ENCODE results near the gene HOXB6. TPM values are rescaled to one million over a fixed set of nuclear protein-coding genes. Genes with fewer than 3 reads are reported as not detected.

The HOXB6 gene
- polyA plus RNA-seq, 1 donor: 1.8 TPM

DNA sequence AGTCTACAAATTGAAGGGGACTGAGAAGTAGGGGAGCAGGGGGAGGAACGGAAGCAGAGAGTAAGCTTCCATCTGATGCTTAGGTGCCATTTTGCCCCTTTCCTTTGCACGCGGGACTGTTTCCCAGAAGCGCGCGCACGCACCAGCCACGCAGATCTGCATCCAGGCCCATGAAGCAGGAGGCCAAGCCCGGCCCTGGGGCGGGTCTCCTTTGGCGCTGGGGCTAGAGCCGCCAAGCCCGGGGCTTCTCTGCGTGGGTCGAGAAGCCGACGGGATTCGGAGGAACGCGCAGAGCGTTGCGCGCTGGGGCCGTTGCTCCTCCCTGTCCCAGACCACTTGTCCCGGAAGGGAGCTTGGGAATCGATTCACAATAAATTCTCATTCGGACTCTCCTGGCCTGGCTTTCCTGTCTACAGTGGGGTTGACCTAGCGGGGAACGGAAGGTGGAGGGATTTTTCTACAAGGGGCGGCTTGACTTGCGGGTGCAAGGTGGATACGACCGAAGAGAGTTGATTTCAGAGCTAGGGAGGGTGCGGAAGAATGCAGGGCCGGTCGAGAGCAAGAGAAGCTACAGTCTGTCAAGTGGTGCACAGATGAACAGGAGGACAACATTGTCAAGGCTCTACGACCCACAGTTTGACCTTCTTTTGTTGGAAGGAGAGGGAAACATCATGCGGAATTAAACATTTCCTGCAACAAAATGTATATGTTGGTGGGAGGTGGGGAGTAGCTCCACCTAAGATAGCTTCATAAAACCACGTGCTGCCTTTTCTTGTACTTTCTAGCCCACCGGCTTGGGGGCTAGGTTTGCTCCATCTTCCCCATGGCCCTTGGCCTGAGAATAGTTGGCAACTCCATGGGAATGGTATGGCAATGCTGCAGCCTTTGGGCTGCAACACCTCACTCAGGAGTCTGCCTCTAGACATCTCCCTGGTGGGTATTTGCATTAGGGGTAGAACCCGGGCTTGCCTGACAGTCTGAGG lies 16.9 kb upstream of the HOXB6 start:
- DNase-seq: no peak

DNA sequence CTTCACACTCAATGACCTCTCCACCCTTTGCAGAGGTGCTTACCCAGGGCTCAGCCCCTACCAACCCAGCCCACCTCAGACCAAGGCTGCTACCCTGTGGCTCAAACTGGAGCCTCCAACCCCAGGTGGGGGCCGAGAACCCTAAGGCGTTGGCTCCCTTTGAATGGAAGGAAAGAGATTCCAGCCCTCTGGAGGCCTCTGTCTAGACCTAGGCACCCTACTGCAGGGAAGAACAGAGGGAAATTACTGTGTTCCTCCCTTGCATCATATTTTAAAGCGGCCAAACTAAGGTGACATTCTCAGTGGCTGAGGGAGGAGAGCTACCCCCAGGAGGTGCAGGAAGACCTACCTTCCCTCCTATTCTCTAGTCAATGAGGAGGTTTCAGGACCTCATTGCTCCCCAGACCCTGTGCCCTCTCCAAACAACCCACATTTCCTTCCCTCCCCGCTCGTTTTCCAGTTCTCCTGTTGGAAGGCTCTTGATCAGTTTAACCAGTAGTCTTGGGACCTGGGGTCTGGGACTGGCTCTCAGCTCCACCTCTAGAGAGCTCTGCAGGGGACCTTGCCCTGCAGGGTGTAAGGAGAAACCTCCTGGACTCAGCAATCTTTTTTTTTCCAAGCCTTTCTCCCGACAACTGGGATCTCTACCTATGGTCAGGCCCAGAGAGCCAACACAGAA lies 15.8 kb upstream of the HOXB6 start:
- DNase-seq: no peak

DNA sequence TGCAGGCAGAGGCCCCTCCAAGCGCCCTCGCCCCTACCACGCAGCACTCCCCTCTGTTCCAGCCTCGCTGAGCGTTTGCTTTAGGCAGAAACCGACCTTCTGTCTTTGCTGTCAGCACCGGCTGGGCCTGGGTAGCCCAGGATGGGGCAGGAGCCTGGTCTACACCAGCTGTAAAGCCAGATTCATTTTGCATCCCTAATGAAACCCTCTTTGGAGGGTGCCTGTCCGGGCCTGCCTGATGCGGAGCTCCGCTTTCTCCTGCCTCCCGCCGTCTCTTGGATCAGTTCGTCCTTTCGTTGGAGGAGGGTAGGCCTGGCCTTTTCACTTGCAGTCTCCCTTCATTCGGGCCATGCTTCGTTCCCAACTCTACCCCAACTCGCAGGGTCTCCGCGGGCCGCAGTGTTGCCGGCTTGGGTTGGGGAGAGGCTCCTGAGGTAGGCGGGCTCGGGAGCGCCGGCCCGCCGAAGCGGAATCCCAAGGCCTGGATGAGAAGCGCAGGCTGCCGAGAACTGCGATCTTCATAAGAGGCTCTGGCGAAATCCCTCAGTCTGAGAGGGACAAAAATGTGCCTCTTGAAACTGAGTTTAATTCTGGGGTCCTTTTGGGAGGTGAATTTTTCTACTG lies 15.2 kb upstream of the HOXB6 start:
- no peak for DNase-seq

GRCh38 chr17:48618256-48618896 lies 13.6 kb upstream of the HOXB6 start:
- peak; percentile 88 for DNase-seq

- DNase-seq: no peak
Measured at GRCh38 chr17:48617471-48618255, 12.9 kb upstream of the HOXB6 start.

- DNase-seq: no peak
Measured at GRCh38 chr17:48616717-48617470, 12.1 kb upstream of the HOXB6 start.

DNA sequence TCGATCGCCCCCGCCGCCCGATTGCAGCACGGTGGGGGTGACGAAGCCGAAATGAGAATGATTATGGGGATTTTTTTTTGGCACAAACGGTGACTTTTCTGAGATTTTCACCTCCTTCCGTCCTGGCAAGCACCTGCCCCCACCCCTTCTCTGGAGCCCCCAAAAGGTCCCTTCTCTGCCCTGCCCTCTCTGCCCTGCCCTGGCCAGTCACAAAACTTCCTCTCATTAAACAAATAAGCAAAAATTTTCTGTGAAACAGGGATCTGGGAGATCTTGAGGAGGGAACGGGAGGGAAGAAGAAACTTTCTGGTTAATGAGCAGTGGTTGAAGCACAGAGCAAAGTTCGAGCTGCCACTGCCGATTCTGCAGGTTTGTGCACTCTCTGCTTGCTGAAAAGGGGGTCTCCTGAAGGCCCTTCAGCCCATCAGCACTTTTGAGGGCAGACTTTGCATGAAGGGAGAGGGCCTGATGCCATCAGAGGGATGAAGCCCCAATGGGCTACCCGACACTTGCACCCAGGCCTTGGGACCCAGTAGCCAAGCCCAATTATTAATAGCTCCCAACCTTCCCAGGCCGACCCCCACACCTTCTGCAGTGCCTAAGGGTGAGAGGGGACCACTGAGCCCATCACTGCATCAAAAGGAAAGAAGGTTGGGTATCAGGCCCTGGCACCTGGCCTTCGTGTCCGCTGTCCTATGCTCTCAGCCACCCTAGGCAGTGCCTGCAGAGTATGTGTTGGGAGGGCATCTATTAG lies 11.4 kb upstream of the HOXB6 start:
- DNase-seq: no peak

DNA sequence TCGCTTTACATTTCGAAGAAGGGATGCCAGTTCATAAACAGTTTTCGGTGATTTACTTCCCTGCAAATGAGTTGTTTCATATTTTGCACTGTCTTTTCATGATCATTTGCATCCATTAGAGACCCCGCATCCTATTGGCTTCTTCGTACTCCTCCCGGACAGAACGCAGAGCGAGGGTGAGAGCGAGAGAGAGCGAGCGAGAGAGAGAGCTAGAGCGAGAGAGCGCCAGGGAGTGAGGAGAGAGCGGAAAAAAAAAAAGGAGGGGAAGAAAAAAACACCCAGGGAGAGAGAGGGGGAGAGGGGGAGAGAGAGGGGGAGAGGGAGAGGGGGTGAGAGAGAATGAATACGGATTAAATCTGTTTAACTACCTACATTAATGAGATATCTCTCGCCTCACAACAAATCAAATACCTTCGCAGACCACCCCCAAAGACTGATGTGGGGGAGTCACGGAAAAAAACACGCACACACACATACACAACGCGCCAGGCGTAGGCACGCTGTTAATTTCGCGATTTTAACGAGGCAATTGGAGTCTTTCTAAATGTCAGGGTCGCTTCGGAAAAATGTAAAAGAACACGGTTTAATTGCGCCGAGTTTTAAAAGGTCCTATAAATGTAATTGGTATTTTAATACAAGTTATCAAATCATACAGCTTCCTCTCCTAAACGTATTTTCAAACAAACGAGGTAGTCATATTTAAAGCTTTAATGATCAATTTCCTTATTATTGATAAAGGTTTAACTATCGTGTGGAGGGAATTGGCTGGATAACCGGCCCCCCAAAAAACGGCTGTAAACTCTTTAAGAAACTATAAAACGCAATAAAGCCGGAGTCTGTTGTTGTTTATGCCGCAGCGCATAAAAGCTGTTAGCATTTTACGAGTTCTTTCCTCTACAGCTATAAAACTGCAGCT lies 10.5 kb upstream of the HOXB6 start, which contains the start of gene HOXB8:
TSS of gene HOXB8 (minus strand) at position 246 of the 916 bp plus-strand sequence. CDS start 588 bp downstream, outside the sequence.
- no peak for DNase-seq

GRCh38 chr17:48613862-48614694 lies 9.3 kb upstream of the HOXB6 start:
- no peak for DNase-seq

DNA sequence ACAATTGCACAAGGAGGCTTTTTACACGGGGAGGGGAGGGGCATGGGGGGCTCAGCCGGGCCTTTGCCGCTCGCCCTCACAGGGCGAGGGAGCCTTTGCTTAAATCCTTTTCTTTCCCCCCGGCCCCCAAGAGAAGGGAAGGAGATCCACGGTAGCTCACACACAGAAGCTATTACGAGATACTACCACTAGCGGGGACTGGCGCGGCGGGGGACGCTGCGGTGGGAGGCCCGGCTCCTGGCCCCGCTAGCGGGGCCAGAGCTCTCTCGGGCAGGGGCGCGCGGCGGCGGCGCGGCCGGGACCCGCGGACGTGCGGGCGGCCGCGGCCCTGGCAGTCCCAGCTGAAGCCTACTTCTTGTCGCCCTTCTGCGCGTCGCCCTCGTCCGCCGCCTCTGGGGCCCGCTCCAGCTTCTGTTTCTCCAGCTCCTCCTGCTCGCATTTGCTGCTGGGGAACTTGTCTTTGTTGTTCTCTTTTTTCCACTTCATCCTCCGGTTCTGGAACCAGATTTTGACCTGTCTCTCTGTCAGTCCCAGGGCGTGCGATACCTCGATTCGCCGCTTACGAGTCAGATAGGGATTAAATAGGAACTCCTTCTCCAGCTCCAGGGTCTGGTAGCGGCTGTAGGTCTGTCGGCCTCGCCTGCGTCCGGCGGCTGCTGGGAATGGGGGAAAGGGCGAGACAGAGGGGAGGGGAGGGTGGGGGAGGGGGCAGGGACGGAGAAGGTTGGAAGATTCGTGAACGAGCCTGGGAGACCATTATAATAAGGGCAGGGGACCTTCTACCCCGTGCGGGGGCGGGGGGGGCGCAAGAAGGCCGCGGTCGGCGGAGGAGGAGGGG lies 8.3 kb upstream of the HOXB6 start:
- DNase-seq: no peak

- no peak for DNase-seq
Measured at GRCh38 chr17:48612456-48612853, 7.7 kb upstream of the HOXB6 start.

DNA sequence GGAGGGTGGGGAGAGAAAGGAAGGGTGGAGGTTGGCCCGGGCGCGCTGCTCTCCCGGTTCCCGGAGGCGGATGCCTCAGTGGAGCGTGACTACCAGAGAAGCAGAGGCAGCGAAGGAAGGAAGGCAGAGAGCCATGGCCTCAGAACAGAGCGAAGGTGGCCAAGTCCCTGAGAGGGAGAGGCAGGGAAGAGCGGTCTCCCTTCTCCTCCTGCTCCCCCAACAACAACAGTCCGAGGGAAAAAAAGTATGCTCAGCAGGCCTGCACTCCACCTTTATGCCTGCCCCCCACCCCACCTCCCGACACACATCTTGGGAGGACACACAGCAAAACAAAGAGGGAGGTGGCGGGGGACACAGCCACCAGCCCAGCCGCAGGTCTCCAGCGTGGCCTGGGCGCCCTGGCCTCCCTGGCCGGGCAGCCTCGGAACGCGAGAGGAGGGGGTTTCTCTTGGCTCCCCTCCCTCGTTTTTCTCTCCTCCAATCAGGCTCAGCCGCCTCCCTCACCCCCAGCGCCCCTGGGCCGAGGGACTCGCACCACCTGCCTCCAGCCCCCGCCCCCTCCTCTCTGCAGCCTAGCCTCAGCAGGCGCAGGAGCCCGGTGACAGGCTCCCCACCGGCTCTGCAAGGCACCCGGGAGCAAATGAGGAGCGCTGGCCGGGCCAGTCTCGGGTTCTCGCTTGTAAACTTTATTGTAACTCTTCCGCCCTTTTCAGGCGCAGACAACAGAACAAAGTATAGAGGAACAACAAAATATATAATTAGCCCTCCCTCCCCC lies 7.1 kb upstream of the HOXB6 start:
- no peak for DNase-seq

DNA sequence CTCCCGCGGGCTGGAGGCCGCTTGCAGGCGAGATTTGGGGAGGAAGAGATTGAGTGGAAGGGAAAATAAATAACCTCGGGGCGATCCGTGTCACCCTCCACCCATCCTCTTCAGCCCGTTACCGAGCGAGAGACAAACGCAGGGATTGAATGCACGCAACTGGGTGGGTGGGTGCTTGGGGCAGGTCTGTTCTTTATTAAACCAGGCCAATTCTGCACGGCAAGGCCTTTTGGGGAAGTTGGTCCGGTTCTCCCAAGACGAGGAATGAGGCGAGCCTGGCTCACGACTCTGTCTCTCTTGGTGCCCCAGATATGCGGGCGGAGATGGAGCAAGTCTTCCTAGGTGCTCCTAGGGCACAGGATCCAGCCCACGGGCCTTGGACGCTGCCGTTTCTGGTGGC lies 6.4 kb upstream of the HOXB6 start:
- no peak for DNase-seq

- no peak for DNase-seq
Measured at GRCh38 chr17:48610282-48611211, 5.8 kb upstream of the HOXB6 start, which contains the start of gene HOXB7. TSS of gene HOXB7 (minus strand) at chr17:48611017. CDS start at chr17:48610918, 99 bp downstream.

- no peak for DNase-seq
Measured at GRCh38 chr17:48609759-48610281, 5.0 kb upstream of the HOXB6 start.

Measured in hindlimb muscle (tissue), 1 donor.